K562 (cell line): ENCODE measurements around the gene MAST4. TPM values are rescaled to one million over a fixed set of nuclear protein-coding genes. Genes with fewer than 3 reads are reported as not detected.

Experiments
- ATAC-seq: fragments of 200-7000 bp; cut with Tn5 transposase; 3 replicates; pipeline ENCODE4 v1.9.1; 2020; ENCODE audit warnings: moderate library complexity
- BruUV-seq: library from RNA; stranded (reverse); fragments of 400-500 nt; replicated peaks from 2 replicates; lab custom pipeline; 2021; lab: Mats Ljungman, UMichigan
- CTCF ChIA-PET: fragments of 300-600 bp; formaldehyde crosslinking; extraction: SDS; loops from one replicate; lab custom pipeline; 2021; ENCODE audit warnings: low intra/inter-chr PET ratio; lab: Yijun Ruan, JAX
- POLR2A ChIA-PET: fragments of 300-600, 350-650 bp; sonication (Branson Sonifier 250); formaldehyde crosslinking; extraction: SDS; loops from one replicate; lab custom pipeline; 2021; ENCODE audit warnings: antibody characterized with exemption, inconsistent platforms; lab: Yijun Ruan, JAX
- DNase-seq, 4 experiments: peaks; one replicate each; pipeline versions ENCODE4 v3.0.0 to v3.0.0-alpha.2; 2011 to 2018; ENCODE audit warnings: low spot score in 3 of 4, mixed read lengths in 3 of 4; ENCODE audit errors: extremely low read depth in 1 of 4
- FAIRE-seq: peaks from 2 replicates; lab custom pipeline; 2011; peaks lifted over from hg19 to GRCh38; lab: Jason Lieb, UNC
- H2AFZ ChIP-seq: 2 replicates; pipeline ENCODE4 v1.6.0; 2011; ENCODE audit warnings: low read depth, low read length, control low read depth, inconsistent platforms
- H3K27ac ChIP-seq: fragments of 200-600 bp; 3 replicates; pipeline ENCODE4 v1.8.0; 2011; ENCODE audit warnings: low read depth, mild to moderate bottlenecking, control low read depth, inconsistent platforms, low read length, moderate library complexity, mixed read lengths; ENCODE audit errors: extremely low read depth
- H3K27me3 ChIP-seq, 2 experiments: fragments of 300-600 bp in 1 of 2; 2 replicates in 1 of 2; 3 replicates in 1 of 2; pipeline versions ENCODE4 v1.6.0 to v1.8.0; 2011; ENCODE audit warnings: inconsistent platforms in 2 of 2, low read length in 2 of 2, mild to moderate bottlenecking in 1 of 2, mixed read lengths in 1 of 2, moderate library complexity in 1 of 2; ENCODE audit not compliant: control insufficient read depth in 2 of 2, insufficient read depth in 2 of 2
- H3K36me3 ChIP-seq: fragments of 300-600 bp; 3 replicates; pipeline ENCODE4 v1.8.0; 2011; ENCODE audit warnings: mild to moderate bottlenecking, low read length, inconsistent platforms; ENCODE audit not compliant: control insufficient read depth, insufficient read depth
- H3K4me1 ChIP-seq, 2 experiments: fragments of 200-600 bp in 1 of 2; replicated peaks in 1 of 2; 2 replicates in 1 of 2; 3 replicates in 1 of 2; pipeline versions ENCODE4 v1.5.1 to v1.8.0; 2011; ENCODE audit warnings: inconsistent platforms in 2 of 2, low read length in 2 of 2, mild to moderate bottlenecking in 1 of 2, mixed read lengths in 1 of 2, moderate library complexity in 1 of 2; ENCODE audit not compliant: control insufficient read depth in 2 of 2, insufficient read depth in 2 of 2
- H3K4me2 ChIP-seq: 2 replicates; pipeline ENCODE4 v1.6.1; 2011; ENCODE audit warnings: low read length, control low read depth, inconsistent platforms, mixed read lengths; ENCODE audit not compliant: insufficient read depth
- H3K4me3 ChIP-seq: fragments of 200-600 bp; sonication (generic), shearing (Covaris generic); 2 replicates; pipeline ENCODE4 v1.5.1; 2016; ENCODE audit warnings: control low read depth, inconsistent platforms
- H3K79me2 ChIP-seq: fragments of 200-600 bp; 3 replicates; pipeline ENCODE4 v1.8.0; 2011; ENCODE audit warnings: low read length, inconsistent platforms; ENCODE audit not compliant: control insufficient read depth, insufficient read depth
- H3K9ac ChIP-seq, 2 experiments: 2 replicates each; pipeline versions ENCODE4 v1.6.0 to v1.6.1; 2011; ENCODE audit warnings: low read depth in 2 of 2, low read length in 2 of 2, control low read depth in 1 of 2, inconsistent platforms in 1 of 2, mild to moderate bottlenecking in 1 of 2, mixed read lengths in 1 of 2; ENCODE audit not compliant: insufficient read depth in 1 of 2
- H3K9me1 ChIP-seq: one replicate; pipeline ENCODE4 v1.6.0; 2011; ENCODE audit warnings: inconsistent platforms, mild to moderate bottlenecking, low read length, moderate library complexity; ENCODE audit not compliant: control insufficient read depth, insufficient read depth
- H3K9me3 ChIP-seq: replicated peaks from 2 replicates; pipeline ENCODE4 v1.5.1; 2011; ENCODE audit warnings: low read depth, low read length, inconsistent platforms; ENCODE audit not compliant: control insufficient read depth, insufficient read depth
- H4K20me1 ChIP-seq: replicated peaks from 2 replicates; pipeline ENCODE4 v1.6.1; 2011; ENCODE audit warnings: low read length, inconsistent platforms, mixed read lengths; ENCODE audit not compliant: control insufficient read depth, insufficient read depth
- ATF1 ChIP-seq, 2 experiments: fragments of 450-650 bp in 1 of 2; IDR thresholded peaks; 2 replicates each; pipeline ENCODE4 v1.6.1; 2016; ENCODE audit warnings: missing compliant biosample characterization in 1 of 2, missing genetic modification characterization in 1 of 2
- BACH1 ChIP-seq: fragments of 200-800 bp; sonication (Bioruptor generic); IDR thresholded peaks from 2 replicates; pipeline ENCODE4 v1.6.1; 2016; ENCODE audit warnings: missing genetic modification characterization, missing compliant biosample characterization
- BRD4 ChIP-seq: fragments of 200-600 bp; sonication (generic); IDR thresholded peaks from 2 replicates; pipeline ENCODE4 v1.6.1; 2017; ENCODE audit warnings: inconsistent platforms
- CBX3 ChIP-seq, 2 experiments: IDR thresholded peaks; 1 replicate in 1 of 2; 2 replicates in 1 of 2; pipeline ENCODE4 v1.6.1; 2012; ENCODE audit warnings: inconsistent platforms in 2 of 2, low read length in 2 of 2, borderline replicate concordance in 1 of 2, control low read depth in 1 of 2
- E2F3 ChIP-seq: fragments of 250-450 bp; sonication (Bioruptor Pico); IDR thresholded peaks from 2 replicates; pipeline ENCODE4 v1.4.0; 2020; ENCODE audit warnings: mild to moderate bottlenecking
- HNRNPUL1 ChIP-seq: fragments of 200-400 bp; formaldehyde crosslinking; IDR thresholded peaks from 2 replicates; pipeline ENCODE4 v1.6.1; 2017; ENCODE audit warnings: low read length
- NCOA1 ChIP-seq: fragments of 450-650 bp; IDR thresholded peaks from 2 replicates; pipeline ENCODE4 v1.6.1; 2016; ENCODE audit warnings: low read depth
- NCOA2 ChIP-seq, 2 experiments: fragments of 450-650 bp; IDR thresholded peaks; 2 replicates each; pipeline ENCODE4 v1.6.1; 2018; ENCODE audit warnings: mild to moderate bottlenecking in 2 of 2, moderate library complexity in 1 of 2; ENCODE audit not compliant: partially characterized antibody in 2 of 2
- RBM34 ChIP-seq: fragments of 200-400 bp; formaldehyde crosslinking; IDR thresholded peaks from 2 replicates; pipeline ENCODE4 v1.6.1; 2018; ENCODE audit warnings: low read length, borderline replicate concordance; ENCODE audit not compliant: insufficient read depth
- SMAD3 ChIP-seq: fragments of 450-650 bp; formaldehyde crosslinking; conservative IDR thresholded peaks from 2 replicates; pipeline ENCODE4 v1.4.0; 2020; ENCODE audit warnings: mild to moderate bottlenecking
- ZNF282 ChIP-seq: sonication (generic); formaldehyde crosslinking; IDR thresholded peaks from 2 replicates; pipeline ENCODE4 v1.8.1; 2023; ENCODE audit warnings: missing genetic modification reagents
- ZNF512 ChIP-seq: IDR thresholded peaks from 2 replicates; pipeline ENCODE4 v1.6.1; 2016; ENCODE audit warnings: missing genetic modification characterization, missing compliant biosample characterization
- ZZZ3 ChIP-seq: fragments of 450-650 bp; IDR thresholded peaks from 2 replicates; pipeline ENCODE4 v1.6.1; 2016; ENCODE audit warnings: antibody characterized with exemption, mild to moderate bottlenecking, moderate library complexity
- whole genome bisulfite sequencing: fragments of 100-300 bp; shearing (Covaris generic); methylation state at CpG from one replicate; pipeline ENCODE4 v1.1.6; 2016; ENCODE audit warnings: low coverage, mixed read lengths; ENCODE audit not compliant: insufficient coverage; ENCODE audit errors: missing lambda C conversion rate; 5-methylcytosine and 5-hydroxymethylcytosine counted together
- in situ Hi-C: fragments of 300-500 bp; cut with MboI; formaldehyde crosslinking; loops from 4 replicates; pipeline ENCODE4 v1.15.0; 2018; ENCODE audit warnings: inconsistent platforms, mixed read lengths
- intact Hi-C: fragments of 100-400 bp; cut with micrococcal nuclease; formaldehyde crosslinking; loops from 2 replicates; pipeline ENCODE4 v1.14.2; 2022
- polyA plus RNA-seq, 8 experiments: library from polyadenylated mRNA; depleted of rRNA in 4 of 8; stranded (reverse) in 5 of 8; unstranded in 3 of 8; fragments of >200 nt; fragmentation: Nextera tagmentation in 2 of 8; fragmentation: Illumina TruSeq in 1 of 8; extraction: Ambion mirVana in 2 of 8; extraction: Trizol in 1 of 8; gene quantifications; 2 replicates each; pipeline versions ENCODE4 v1.2.1 to v1.2.3, GENCODE V29; 2011 to 2014; ENCODE audit warnings: inconsistent platforms in 1 of 8, missing spikeins in 1 of 8
- total RNA-seq, 7 experiments: library from RNA; depleted of rRNA in 6 of 7; stranded (reverse); fragments of >200 nt in 6 of 7; fragmentation: Illumina TruSeq in 2 of 7; extraction: Trizol in 2 of 7; gene quantifications; 2 replicates each; pipeline versions ENCODE4 v1.2.1 to v1.2.3, GENCODE V29; 2011 to 2021; ENCODE audit warnings: low replicate concordance in 1 of 7

The MAST4 gene
- total and polyA plus RNA-seq, 9 of the 15 experiments (the other 6 are each of a cell fraction or from before 2014, with no cell fraction given), result 0.88 to 10.1 (median 5.2) TPM

GRCh38 chr5:66985417-66985816 lies 389.2 kb downstream of the MAST4 start:
- H3K79me2 ChIP-seq, result no peaks in the 10 kb centered on the region
- CTCF ChIA-PET, result no interaction called here
- H3K9me3 ChIP-seq, result no peaks in the 10 kb centered on the region
- H4K20me1 ChIP-seq, result no peaks in the 10 kb centered on the region
- no peaks in the 10 kb centered on the region for H3K36me3 ChIP-seq
- H3K4me2 ChIP-seq, result no peak overlapping the region
- in situ Hi-C loops (no loop called here), intact Hi-C loops (loop anchor here (5.0 kb wide), 1 partner anchor 222 kb away; no protein-coding TSS in a partner anchor)
- no peaks in the 10 kb centered on the region for H3K9me1 ChIP-seq
- no peak overlapping the region for H3K9ac ChIP-seq
- no peak overlapping the region for H3K27ac ChIP-seq
- TF ChIP-seq CBX3 (IDR thresholded peaks at IDR 0.05; ENCODE audit: borderline replicate concordance in 1 of 2, low read length in 2 of 2) (no peak), ZNF282 (CRISPR knock-in tag) (no peak), BACH1 (tag) (no peak), RBM34 (no peak), ZNF512 (tag) (no peak), NCOA2 (IDR thresholded peaks at IDR 0.05; ENCODE audit: partially characterized antibody in 2 of 2) (no peak), NCOA1 (no peak), SMAD3 (CRISPR knock-in tag) (no peak), ZZZ3 (no peak), E2F3 (CRISPR knock-in tag) (no peak), ATF1 (CRISPR knock-in tag; IDR thresholded peaks at IDR 0.05) (no peak), ATF1 (tag; IDR thresholded peaks at IDR 0.05) (no peak), HNRNPUL1 (no peak), BRD4 (no peak)
- H2AFZ ChIP-seq, result no peak overlapping the region
- H3K4me3 ChIP-seq, result no peak overlapping the region
- 0% methylated on average over 3 of the region's 3 CpGs for WGBS
- no peak for FAIRE-seq
- no peak for ATAC-seq
- POLR2A ChIA-PET, result no interaction called here
- no peak for DNase-seq
- peaks cover 0 to 3% of the 10 kb centered on the region in 2 experiments; a peak in 2 of 5 replicates for H3K27me3 ChIP-seq
- BruUV-seq, result no TSS peak
- H3K4me1 ChIP-seq, result no peaks in the 10 kb centered on the region
